CD1c-positive myeloid dendritic cell (primary cell): Measurements from ENCODE around the gene ELMO1.

ENCODE experiments used
- DNase-seq: peaks from one replicate; pipeline ENCODE4 v3.0.0-alpha.2; 2016; ENCODE audit errors: extremely low spot score

The ELMO1 gene

DNA sequence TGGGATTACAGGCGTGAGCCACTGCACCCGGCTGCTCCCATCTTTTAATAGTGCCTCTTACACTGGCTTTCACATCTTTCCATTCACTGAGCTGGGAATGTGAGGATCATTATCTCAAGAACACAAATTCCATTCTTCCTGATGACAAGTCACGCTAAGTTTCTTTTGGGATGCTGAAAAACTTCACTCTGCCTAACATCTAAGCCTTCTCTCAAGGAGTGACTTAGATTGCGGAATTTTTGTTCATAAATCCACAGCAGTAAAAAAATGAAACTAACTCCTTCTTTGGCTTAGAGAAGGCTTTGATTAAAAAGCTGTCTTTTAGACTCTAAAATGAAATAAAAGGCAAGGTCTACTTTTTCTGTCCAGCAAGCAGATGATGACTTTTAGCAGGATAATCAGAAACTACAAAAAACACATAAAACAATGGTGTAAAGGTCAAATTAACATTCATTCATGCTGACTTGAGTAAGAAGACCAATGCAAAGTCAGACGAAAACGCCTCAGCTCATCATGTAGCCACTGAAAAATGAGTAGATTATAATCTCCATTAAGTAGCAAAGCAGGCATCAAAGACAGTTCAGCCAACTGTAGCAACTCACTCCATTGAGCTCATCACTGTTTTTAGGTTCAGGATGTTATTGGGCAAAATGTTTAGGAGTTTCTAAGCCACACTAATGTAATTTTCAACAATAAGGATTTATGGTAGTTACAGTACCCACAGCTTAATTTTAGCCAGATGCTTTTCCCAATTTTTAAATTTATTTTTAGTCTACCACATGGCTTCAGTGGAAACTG lies 178.8 kb downstream of the ELMO1 start:
- DNase-seq, result no peak

DNA sequence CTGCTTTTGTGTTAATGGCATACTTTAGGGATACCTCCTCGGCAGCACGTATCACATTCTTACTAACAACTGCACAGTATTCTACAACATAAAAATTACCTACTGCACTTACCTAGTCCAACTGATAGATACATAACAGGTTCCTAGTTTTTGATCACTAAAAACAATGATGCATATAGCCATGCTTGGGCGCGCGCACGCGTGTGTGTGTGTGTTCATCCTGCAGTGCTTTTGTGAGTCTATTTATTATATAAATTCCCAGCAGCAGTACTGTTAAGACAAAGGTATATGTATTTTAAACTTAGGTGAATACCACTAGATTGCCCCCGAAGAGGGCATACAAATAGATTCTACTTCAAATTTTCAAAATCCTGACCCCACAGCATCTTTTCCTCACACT lies 181.4 kb downstream of the ELMO1 start:
- no peak for DNase-seq

DNA sequence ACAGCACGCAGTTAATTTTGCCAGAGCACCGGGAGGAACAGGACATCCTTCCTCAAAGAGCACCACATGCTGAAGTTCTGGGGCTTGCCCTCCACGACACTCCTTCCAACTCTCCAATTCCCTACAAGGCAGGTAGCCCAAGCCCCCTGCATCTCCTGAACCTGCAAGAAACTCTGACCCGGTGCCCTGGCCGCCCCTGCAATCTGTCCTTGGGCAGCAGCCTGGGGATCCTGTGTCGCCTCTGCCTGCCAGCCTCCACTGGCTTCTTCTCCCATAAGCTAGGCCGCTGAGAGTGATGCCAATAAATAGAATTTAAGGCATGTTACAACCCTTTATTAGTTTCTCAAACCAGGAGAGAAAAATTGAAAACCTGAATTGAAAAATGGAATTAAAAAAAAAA lies 182.8 kb downstream of the ELMO1 start:
- no peak for DNase-seq

DNA sequence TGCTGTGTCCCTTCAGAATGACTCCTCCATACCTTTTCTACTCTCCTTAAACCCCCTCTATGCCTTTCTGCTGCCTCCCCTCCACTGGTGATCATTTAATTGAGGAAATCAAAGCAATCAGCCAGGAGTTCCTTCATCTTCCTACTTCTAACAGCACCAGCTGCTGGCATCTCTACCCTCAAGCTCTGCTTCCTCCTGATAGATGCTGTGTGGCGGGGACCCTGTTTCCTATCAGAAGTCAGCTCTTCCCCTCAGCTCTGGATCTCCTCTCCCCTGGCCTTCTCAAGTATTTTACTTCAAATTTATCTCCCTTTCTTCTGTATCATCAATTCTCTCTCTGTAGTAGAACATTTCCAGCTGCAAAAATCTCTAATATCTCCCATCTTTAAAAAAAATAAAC lies 183.7 kb downstream of the ELMO1 start:
- DNase-seq, result peak; percentile 46

DNA sequence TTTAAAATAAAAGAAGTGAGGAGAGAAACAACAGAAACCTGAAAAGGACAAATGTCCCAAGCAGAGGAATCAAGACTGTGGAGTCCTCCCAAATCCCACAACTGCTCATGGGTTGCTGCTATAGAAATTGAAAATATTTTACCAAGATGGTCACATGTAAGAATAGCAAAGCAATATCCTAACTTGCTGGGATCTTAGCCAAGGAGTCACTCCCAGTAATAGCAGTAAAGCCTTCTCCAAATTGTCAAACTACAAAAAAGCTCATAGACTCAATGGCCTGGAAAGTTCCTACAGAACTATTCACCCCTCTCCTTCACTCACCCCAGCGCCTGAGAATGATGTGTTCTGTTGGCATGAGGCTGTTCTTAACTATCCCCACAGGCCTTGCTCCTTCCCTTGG lies 186.5 kb downstream of the ELMO1 start:
- no peak for DNase-seq

DNA sequence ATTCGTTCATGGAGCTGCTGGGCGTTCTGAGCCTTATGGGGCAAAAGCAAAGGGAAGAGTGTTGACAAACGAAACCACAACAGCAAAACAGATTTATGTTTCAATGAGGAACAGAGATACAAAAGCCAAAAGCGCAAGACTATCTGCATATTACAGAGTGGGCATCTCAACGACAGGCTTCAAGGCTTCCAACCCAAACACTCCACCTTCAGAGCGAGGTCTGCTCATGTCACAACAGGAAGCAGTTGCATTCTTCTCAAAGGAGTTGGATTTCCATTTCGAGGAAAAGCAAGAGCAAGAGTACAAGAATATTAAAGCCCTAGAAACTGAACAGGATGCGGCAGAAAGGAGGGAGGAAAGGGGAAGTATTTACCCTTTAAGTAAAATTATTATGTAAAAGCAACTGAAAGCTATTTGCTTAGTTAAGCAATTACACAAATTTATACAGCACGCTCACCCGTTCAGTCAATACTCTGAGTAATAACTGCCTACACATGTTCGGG lies 189.3 kb downstream of the ELMO1 start:
- DNase-seq, result peak; percentile 57

DNA sequence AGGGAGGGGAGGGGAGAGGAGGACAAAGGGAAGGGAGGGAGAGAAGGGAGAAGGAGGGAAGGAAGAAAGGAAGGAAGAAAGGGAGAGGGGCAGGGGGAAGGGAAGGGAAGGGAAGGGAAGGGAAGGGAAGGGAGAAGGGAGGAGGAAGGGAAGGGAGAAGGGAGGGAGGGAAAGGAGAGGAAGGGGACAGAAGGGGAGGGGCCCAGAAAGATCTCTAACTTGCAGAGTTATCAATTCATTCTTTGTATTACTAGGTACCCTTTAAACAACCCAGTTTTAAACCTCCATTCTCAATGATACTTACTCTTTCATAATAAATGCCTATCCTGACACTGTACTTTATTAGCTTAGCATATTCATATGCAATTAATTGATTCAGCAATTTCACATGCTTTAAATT lies 192.0 kb downstream of the ELMO1 start:
- DNase-seq, result no peak

DNA sequence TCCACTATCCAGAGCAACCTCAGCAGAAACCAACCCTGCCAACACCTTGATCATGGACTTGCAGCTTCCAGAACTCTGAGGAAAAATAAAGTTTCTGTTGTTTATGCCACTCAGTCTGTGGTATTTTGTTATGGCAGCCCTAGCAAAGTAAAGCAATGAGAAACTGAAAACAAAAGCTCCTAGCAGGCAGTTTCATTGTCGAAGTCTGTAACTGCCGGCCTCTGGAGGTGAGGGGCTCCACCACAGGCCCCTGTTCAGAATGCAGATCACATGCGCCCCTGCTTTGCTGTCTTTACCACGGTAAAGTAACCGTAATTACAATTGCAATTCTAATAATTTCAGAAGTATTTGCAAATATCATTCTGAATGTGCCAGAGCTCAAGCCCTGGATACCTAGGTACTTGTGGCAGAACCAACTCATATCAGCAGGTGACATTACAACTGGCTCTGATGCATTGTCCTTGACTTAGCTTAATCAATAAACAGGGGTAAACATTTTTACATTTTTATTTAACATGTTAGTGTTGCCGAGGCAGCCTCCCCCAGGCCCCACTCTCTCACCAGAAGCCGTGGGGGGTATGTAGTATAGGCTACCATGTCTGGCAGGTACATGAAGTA lies 193.2 kb downstream of the ELMO1 start:
- no peak for DNase-seq

DNA sequence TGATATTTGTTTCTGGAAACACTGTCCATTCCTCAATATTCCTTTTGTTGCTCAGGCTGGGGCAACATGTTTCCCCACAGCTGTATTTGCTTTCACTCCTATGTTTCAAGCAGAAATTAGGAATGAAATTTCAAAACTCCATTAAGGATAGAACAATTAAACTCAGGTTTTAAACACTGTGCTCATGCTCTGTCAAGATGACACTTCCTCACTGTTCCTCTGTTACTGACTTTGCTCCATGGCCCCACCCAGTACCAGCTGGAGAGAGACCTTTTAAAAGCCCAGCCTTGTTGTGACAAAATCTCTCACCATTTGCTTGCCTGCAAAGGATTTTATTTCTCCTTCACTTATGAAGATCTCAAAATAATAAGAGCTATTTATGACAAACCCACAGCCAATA lies 197.4 kb downstream of the ELMO1 start:
- DNase-seq, result no peak

DNA sequence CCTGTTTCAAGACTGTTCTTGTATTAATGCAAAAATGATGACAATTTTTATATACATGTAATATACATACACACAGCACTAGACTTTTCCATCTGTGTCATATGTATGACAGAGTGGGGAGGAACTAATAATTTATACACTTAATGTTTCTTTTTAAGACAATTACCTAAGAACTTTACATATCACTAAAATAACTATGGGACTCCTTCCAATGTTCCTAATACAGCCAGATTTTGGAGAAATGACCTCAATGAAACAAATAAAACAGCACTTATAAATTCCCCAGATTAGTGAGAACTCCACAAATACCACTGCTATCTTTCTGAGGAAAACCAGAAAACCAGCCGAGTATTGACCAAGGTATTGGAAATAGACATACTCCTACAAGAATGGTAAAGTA lies 199.4 kb downstream of the ELMO1 start:
- no peak for DNase-seq

DNA sequence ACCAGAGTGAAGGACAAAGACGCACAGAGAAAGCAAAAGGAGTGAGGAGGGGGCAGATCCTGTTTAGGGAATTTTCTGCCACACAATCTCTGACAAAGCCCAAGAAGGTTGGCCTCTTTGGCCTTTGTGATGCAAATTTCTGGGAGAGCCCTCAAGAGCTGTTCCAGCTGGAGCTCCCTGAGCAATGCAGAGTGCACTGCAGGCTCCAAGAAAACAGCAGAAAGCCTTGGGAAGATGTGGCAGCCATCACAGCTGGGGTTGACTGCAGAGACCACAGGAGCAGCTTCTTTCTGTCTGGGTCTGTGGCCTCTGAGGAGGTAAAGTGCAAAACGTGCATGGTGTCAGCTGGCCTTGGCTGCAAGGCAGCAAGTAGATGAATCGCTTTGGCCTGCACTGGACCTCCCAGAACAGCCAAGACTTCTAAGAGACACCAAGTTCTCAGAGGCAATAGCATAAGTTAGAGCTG lies 200.2 kb downstream of the ELMO1 start:
- DNase-seq, result no peak

DNA sequence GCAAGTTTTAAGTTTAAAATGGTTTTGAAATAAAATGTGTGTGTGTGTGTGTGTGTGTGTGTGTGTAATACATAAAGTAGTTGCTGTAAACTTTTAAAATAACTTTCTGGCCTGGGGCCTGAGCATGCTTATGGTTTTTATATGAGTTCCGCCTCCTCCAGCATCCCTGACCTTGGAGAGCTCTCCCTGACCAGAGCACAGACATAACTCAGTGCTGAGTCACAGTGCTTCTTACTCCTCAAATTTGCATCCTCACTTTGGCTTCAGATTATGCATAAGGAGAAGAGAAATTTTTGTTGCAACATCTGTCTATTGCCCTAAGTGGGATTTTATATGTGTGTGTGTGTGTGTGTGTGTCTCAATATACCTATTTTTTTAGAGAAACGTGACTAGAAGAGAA lies 200.8 kb downstream of the ELMO1 start:
- DNase-seq, result peak; percentile 67

DNA sequence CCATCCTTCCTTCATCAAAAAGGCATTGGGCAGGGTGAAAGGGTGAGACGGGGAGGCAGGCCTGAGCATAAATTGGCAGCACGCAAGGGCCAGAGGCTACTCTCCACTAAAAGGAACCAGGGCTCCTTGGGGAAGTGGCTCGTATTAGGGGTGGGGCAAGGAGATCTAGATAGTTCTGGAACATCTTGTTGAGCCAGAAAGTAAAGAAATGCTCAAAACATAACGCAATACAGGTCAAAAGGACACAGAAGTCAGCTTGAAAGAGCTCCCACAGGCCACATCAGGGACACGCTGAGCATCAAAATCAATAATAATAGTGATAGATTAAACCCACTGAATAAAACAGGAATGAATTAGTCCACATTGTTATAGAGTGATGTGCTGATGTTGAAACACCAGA lies 203.1 kb downstream of the ELMO1 start:
- DNase-seq, result peak; percentile 11

DNA sequence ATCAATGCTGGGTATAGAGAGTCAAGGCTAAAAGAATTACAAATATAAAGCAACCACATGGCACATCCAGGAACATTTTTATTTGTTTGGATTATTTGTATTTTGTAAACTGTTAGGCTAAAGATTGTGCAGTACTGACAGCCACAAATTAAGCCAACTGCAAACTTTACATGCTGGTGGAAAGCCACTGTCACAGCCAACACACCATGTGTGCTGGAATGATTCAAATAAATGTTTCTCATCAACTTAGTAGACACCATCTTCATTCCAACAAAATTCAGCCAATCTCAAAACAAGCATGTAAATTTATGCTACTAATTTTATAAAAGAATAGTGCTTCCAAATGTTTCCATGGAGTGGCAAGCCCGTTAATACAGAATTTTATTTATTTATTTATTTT lies 211.8 kb downstream of the ELMO1 start:
- no peak for DNase-seq

DNA sequence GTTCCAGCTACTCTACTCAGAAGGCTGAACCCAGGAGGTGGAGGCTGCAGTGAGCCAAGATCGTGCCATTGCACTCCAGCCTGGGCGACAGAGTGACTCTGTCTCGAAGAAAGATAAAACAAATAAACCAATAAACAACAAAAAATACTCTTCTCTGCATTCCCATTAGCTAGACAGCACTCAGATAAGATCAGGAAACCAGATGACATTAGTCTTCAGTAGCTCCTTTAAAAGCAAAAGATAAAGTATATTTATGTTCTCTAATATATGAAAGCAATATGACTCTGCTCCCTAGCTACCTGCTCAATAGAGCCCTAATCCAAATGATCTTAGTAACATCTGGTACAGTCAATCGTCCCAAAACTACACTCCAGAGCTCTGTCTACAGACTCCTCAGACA lies 212.9 kb downstream of the ELMO1 start:
- no peak for DNase-seq

DNA sequence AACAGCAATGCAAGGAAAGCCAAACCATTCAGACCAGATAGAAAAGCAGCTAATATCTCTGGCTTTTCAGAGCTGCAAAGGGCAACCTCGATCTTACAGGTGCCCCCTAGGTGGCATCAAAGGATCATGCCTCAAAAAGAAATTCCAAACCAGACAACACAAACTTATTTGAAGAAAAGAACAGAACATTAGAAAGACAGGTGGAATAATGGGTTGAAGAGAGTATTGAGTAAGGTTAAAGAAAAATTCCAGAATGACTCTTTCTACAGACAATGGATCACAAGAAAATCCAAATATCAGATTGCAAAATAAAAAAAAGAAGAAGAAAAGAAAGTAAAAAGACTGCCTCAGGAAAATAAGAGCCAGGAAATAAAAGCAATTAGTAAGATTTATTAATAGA lies 213.7 kb downstream of the ELMO1 start:
- DNase-seq, result peak; percentile 23

DNA sequence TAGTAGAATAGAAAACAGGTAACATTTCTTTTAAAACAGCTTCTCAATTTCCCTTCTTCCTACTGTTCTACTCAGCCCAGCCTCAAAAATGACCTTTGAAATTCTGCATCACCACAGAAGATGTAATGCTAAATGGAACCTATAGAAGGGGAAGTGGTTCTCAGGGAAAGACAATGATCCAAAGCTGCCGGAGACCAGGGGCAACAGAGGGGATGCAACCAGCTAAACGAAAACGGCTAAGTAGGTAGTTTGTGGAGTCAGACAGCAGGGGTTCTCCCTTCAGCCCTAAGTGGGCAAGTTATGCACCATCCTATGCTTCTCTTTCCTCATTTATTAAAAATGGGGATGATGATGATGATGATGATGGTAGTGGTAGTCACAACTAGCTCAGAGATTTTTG lies 214.3 kb downstream of the ELMO1 start:
- no peak for DNase-seq

DNA sequence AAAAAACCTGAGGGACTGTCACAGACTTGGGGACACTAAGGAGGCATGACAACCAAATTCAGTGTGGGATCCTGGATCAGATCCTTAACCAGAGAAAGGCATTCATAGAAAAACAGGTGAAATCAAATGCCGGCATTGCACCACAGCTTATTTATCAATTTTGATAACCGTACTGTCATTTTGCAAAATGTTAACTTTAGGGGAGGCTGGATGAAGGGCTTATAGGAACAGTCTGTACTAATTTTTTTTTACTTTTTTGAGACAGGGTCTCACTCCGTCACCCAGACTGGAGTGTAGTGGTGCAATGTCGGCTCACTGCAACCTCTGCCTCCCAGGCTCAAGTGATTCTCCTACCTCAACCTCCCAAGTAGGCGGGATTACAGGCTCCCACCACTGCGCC lies 217.1 kb downstream of the ELMO1 start:
- no peak for DNase-seq

DNA sequence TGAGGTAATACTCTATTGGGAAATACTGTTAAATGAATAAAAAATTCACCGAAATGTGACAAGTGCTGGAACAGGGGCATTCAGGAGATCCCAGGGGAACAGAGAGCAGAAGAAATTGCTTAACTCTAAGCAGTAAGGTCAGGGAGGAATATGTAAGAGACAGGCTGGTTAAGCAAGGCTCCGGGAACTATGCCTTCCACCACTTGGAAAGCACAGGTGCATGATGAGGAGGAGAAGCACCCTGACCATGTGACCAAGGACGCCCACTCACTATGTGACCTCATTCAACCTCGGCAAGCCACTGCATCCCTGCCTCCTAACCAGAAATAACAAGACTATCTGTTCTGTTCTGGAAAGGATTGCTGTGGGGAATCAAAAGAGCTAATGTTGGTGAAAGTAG lies 218.4 kb downstream of the ELMO1 start:
- DNase-seq, result no peak

DNA sequence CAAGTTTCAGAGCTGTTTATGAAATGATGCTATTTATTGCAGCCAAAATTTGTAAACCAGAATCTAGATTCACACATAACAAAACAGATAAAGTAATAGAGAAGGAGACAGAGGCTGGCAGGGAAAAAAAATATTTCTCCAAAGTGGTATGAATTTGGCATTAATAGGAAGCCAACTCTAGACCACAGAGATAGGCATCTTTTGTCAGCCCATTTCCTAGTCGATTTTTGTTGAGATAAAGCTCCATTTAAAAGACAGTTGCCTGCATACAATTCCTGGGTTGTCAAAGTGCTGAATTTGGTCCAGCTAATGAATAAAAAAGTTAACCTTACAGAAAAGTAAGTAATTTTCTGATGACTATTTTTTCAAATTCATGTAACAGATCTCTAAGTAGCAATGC lies 219.3 kb downstream of the ELMO1 start:
- DNase-seq, result no peak

DNA sequence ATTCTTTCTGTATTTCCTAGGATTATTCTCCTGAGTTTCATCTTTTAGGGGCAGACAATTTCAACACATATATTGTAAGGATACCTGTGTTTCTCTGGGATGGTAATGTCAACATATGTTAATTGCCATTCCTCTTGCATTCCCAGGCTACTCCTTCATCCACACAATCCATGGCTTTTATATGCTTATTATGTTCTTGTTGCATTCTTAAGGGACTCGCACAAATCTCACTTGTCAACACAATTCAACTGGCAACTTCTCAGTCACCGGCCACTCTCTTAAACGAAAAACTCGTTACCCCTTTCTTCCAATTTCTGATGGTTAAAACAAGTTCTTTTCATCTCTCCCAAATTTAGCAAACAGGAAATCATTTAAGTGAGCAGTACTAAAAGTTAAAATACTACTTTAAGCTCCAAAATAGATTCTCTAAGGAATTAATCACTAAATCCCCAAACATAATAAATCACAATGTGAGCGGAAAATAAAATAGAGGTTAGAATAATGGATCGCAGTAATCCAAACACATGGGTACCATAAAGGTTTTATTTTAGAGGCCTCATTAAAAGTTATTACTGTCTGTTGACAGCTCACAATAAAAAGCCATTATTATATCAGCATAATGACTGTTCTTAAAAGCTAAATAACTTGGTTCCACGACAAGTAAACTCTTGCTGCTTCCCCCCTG lies 223.2 kb downstream of the ELMO1 start:
- no peak for DNase-seq

DNA sequence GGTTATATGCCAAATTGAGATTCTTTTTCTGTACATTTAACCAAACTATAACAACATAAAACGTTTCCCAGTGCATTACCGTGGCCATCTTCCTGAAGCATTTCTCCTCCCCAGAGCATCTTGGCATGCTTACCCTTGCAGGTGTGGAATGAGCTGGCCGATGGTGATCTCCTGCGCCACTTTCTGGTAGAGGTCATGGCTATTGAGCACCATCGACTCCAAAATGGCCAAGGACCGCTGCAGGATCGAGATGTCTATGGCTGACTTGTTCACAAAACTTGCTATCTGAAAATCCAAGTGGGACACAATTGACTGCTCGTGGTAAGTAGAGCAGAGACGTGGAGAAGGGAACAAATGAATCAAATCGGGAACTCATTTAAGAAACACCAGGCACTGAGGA lies 223.9 kb downstream of the ELMO1 start:
- DNase-seq, result no peak

DNA sequence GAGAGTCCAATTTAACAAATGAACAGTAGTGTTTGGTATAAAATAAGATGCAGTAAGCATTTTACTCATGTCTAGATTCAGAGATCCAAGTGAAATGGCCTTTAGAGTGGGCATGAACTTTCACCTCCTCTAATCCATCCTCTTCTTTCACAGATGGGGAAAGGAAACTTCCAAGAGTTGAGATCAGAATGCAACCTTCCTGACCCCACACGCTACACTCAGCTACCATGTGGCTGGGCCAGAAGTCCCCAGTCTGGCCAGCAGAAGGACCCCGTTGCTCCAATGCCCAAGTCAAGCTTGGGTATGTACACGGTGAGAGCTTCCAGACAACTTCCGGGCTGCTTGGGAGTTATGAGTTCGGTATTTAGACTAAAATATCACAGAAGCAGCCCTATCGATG lies 228.0 kb downstream of the ELMO1 start:
- no peak for DNase-seq
